B cell (primary cell): ENCODE results near the gene MAB21L2.

Experiments used
- CTCF ChIP-seq: fragments of 200-600 bp; IDR thresholded peaks from one replicate; pipeline ENCODE4 v1.8.0; 2022; ENCODE audit warnings: antibody characterized with exemption, mild to moderate bottlenecking
- EZH2 ChIP-seq: IDR thresholded peaks from 2 replicates; pipeline ENCODE4 v1.6.1; 2012; ENCODE audit warnings: borderline replicate concordance, low read depth, mild to moderate bottlenecking, moderate library complexity, low read length; ENCODE audit not compliant: insufficient read depth, poor library complexity, severe bottlenecking

DNA sequence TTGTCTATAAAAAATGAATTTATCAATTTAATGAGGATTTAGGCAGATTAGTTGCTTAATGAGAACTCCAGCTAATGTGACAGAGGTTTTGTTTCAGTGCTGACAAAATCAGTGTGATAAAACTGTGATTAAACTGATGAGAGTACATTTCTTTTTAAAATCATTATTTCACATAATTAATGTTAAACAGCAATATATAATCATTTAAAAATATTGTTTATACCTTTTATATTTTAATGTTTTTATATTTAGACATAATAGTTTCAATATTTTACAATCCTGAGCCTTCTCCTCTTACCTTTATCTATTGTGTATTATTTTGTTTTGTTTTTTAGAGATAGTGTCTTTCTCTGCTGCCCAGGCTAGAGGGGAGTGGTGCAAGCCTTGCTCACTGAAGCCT is 47.1 kb upstream of the MAB21L2 start:
- TF ChIP-seq CTCF, result no peak
- no peak for TF ChIP-seq EZH2
